ENCODE measurements around the gene TNIP3.
"Not testable (repeated sequence)": the region's sequence is repeated elsewhere in the genome, so short reads cannot be mapped to it uniquely, and the experiment has no call there.

Gene TNIP3

DNA sequence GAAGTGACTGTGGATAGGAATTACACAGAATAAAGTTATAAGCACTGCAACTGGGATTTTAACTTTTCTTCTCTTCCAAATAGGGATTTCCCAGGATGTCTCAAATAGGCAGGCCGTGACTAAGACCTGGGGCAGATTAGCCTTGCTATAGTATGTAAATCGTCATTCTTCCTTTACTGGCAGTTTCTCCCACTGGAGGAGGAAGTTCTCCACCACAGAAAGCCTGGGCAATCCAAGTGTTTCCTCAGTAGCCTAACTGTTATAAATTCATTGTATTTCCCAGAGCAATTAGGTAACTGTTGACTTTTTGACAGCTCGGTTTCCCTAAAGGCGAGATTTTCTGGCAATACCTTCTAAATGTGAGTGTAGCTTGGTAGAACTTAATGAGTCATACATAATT is at the start of gene TNIP3:
TNIP3 (minus strand) TSS at position 31 of the 400 bp plus-strand sequence. CDS start 196 bp downstream, outside the sequence.
- DNase-seq (ENCODE audit: insufficient read length, low spot score) (no peak), FAIRE-seq (no peak)

DNA sequence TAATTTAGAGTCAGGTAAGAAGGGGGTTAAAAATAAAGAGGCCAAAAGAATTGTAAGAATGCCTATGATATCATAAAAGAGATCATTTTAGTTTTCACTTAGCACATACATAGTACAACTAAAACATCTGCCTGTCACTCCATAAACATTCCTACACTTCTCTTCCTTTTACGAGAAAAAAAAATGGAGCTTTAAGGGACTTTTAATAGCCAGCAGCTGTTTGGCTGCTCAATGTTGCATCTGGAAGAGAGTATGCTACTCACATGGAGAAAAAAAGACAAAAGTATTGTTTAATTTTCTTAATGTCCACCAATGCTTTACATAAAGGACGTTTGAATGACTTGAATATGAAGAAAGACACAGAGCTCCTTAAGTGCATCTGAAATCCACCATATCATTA is 48.7 kb upstream of the TNIP3 start:
- FAIRE-seq (no peak), DNase-seq (ENCODE audit: insufficient read length, low spot score) (no peak)

GRCh38 chr4:121209171-121209570 is 45.0 kb upstream of the TNIP3 start:
- no peak for FAIRE-seq
- no peak for DNase-seq (ENCODE audit: insufficient read length, low spot score)

GRCh38 chr4:121208244-121209007 is 44.3 kb upstream of the TNIP3 start:
- no peak for DNase-seq (ENCODE audit: insufficient read length, low spot score)
- FAIRE-seq = no peak

- DNase-seq (ENCODE audit: insufficient read length, low spot score); FAIRE-seq: not testable (repeated sequence)
These were observed 41.7 kb upstream of the TNIP3 start for GRCh38 chr4:121205777-121206176.

GRCh38 chr4:121200795-121201472 is 36.8 kb upstream of the TNIP3 start:
- no peak for FAIRE-seq
- no peak for DNase-seq (ENCODE audit: insufficient read length, low spot score)

- DNase-seq (ENCODE audit: insufficient read length, low spot score) (no peak), FAIRE-seq (no peak)
These were observed 35.8 kb upstream of the TNIP3 start for GRCh38 chr4:121199742-121200561.

DNA sequence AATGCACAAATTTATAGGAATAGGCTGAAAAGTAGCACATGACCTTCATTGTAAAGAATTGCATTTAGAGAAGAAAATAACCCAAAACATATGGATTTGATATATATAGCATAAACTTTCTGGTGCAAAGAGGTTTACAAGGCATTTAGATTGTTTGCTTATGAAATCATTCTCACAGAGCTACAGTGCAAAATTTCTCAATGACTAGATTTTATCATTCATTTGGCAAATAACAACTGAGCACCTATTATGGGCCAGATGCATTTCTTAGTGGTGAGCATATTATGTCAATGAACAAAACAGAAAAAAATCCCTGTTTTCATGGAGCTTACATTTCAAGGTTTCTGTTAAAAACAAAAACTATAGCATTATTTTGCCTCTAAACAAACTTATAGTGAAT is 34.1 kb upstream of the TNIP3 start:
- DNase-seq (ENCODE audit: insufficient read length, low spot score) (no peak), FAIRE-seq (no peak)

GRCh38 chr4:121195649-121196048 is 31.5 kb upstream of the TNIP3 start:
- FAIRE-seq = no peak
- no peak for DNase-seq (ENCODE audit: insufficient read length, low spot score)

GRCh38 chr4:121192480-121192879 is 28.4 kb upstream of the TNIP3 start:
- FAIRE-seq = peak; percentile 16
- peak; percentile 14 for DNase-seq (ENCODE audit: insufficient read length, low spot score)

GRCh38 chr4:121192013-121192412 is 27.9 kb upstream of the TNIP3 start:
- DNase-seq (ENCODE audit: insufficient read length, low spot score) (no peak), FAIRE-seq (no peak)

DNA sequence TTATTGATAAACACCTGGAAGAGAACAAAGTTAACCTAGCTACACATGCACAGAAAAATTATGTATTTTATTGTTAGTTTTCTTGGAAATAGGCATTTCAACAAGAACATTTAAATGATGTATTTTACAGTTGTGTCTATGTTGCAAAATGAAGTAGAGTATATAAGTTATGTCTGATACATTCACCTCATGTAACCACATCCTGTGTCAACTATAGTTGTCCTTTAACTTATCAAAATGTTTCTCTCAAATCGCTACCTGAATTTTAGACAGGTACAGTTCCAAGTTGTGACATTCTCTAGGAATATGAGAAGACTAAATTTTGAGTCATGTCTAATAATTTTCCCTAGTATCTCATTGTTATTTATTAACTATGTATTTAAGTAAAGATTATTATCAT is 27.2 kb upstream of the TNIP3 start:
- DNase-seq (ENCODE audit: insufficient read length, low spot score) (no peak), FAIRE-seq (no peak)

- DNase-seq (ENCODE audit: insufficient read length, low spot score) (no peak), FAIRE-seq (no peak)
These were observed 26.3 kb upstream of the TNIP3 start for GRCh38 chr4:121190389-121190788.

DNA sequence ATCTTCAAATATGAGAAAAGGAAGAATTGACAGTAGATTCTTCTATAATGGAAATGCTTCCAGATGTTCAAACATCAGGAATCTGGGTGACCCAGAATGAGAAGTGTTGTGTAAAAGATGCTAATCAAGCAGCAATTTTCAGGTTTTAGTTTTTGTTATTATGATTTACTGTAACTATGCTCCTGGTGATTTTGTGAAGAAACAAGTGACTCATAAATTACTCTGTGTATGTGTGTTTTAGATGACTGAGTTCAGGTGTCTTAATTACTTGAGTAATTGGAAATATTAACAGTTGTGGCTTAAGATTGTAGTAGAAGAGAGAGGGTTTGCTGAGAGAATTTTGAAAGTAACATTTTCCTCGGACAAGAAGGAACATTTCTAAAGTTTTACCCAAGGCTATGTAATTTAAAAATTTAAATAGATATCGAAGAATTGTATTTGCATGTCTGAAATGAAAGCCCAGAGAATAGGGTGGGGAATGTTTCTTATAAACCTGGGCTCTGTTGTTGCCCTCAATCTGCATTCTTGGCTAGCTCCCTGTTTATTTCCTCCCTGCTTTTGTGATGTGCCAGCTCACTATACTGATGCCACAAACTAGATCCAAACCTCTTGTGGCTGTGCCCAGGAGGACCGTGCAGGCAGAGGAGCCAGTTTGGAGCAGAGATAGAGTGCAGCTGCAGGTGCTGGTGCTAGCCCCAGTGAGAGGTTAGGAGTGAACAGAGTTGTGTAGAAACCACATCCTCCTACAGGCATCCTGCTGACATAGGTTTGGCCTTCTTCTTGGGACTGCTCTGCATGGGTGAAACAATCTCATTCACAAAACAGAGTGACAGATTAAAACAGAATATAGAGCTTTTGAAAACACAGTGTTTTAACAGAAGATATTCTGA is 25.4 kb upstream of the TNIP3 start:
- no peak for DNase-seq (ENCODE audit: insufficient read length, low spot score)
- no peak for FAIRE-seq

- no peak for FAIRE-seq
- DNase-seq (ENCODE audit: insufficient read length, low spot score) = no peak
These were observed 23.1 kb upstream of the TNIP3 start for GRCh38 chr4:121187206-121187605.

DNA sequence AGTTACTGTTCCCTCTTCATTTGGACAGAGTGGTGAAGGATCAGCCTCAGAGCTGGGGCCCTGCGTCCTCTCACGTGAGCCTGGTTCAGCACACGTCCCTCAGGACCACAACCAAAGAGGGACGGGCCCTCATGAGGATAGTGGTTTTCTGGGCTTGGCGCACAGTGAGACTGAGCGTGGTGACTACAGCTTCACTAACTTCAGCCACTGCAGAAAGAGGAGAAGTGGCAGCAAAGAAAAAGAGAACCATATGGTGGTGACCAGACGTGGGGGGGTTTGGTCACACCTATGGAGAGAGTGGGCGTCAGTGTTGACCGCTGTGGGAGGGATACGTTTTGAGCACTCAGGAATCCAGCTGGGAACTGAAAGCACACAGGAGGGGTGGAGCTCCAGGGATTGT is 21.8 kb upstream of the TNIP3 start:
- FAIRE-seq (no peak), DNase-seq (ENCODE audit: insufficient read length, low spot score) (no peak)

DNA sequence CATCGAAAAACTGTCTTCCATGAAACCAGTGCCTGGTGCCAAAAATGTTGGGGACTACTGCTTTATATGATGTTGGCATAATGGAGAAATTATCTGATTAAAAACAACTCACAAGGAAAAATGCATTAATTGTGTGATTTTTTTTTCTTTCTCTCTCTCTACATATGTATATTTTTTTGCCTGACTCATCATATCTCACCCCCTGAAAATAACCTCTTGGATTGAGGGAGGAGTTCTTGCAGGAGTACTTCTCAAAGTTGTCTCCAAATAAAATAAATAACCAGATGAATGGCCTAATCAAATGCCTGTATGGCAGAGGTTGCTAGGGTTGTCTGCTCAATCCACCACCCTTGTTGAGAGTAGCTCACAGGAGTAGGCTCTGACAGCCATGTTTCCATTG is 19.9 kb upstream of the TNIP3 start:
- no peak for DNase-seq (ENCODE audit: insufficient read length, low spot score)
- no peak for FAIRE-seq

DNA sequence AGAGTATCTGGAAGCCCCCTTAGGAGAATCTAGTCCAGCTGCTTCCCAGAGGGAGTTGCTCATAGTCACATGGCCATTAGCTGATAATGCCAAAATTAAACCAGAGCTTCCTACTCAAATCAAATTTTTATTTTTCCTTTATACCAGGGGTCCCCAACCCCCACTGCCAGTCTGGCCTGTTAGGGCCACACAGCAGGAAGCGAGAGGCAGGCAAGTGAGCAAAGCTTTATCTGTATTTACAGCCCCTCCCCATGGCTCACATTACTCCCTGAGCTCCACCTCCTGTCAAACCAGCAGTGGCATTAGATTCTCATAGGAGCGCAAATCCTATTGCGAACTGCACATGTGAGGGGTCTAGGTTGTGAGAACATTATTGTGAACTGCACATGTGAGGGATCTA is 19.2 kb upstream of the TNIP3 start:
- DNase-seq (ENCODE audit: insufficient read length, low spot score) = no peak
- no peak for FAIRE-seq

- DNase-seq (ENCODE audit: insufficient read length, low spot score) = peak; percentile 14
- no peak for FAIRE-seq
These were observed 18.2 kb upstream of the TNIP3 start for GRCh38 chr4:121182296-121182695.

GRCh38 chr4:121181493-121181892 is 17.4 kb upstream of the TNIP3 start:
- DNase-seq (ENCODE audit: insufficient read length, low spot score) = no peak
- FAIRE-seq = no peak
